NCI-H82 treated with DMSO at 0.1 percent for 48 hours (cell line): ENCODE data around the gene MICAL3.
"Not testable (repeated sequence)": the region's sequence is repeated elsewhere in the genome, so short reads cannot be mapped to it uniquely, and the experiment has no call there.

Experiments used
- DNase-seq: peaks from one replicate; lab custom pipeline; 2025; ENCODE audit not compliant: unreplicated experiment; lab: John Stamatoyannopoulos, UW

MICAL3 gene

DNA sequence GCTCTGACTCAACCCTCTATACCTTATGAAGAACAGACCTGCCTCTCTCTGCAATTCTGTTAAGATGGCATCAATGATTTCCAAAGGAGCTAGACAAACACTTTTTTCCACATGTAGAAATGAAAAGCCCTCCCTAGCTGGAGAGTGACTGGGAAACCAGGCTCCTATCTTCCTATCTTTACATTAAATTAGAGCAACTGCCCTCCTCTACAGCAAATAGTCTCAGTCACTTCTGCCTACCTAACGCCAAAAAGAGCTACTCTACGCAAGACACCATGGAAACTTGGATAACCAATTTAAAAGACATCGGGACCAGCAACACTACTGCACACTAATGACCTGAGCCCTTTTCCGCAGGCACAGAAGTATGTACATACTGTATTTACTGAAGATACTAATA, 84.8 kb downstream of the MICAL3 start:
- no peak for DNase-seq

DNA sequence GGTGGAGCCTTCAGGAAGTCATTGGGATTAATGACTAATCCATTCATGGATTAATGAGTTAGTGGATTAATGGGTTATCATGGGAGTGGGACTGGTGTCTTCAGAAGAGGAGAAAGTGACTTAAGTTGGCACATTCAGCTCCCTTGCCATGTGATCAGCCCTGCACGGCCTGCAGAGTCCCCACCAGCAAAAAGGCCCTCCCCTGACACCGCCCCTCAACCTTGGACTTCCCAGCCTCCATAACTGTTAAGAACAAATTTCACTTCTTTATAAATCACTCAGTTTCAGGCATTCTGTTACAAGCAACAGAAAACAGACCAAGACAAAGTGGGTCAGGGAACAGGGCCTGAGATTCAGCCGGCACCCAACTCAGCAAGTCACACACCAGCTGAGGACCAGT, 85.3 kb downstream of the MICAL3 start:
- no peak for DNase-seq

DNA sequence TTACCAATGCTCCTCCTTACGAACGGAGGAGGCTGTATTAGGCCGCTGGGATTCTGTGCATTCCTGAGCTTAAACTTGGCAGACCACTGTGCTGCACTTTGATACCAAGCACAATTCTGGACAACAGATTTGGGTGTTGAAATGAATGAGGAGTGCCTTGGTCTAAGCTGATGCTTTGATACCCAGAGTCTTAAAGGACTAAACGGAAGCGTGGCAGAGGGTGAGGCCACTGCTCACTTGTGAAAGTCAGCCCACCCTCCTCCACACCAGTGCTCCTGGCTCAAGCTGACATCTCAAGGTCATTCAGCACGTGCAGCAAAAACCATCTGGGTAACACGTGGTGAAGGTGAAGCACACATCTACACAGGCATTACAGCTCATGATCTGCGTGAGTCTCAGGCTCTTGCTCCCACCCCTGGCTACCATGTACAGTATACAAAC, 85.9 kb downstream of the MICAL3 start:
- DNase-seq, result no peak

DNA sequence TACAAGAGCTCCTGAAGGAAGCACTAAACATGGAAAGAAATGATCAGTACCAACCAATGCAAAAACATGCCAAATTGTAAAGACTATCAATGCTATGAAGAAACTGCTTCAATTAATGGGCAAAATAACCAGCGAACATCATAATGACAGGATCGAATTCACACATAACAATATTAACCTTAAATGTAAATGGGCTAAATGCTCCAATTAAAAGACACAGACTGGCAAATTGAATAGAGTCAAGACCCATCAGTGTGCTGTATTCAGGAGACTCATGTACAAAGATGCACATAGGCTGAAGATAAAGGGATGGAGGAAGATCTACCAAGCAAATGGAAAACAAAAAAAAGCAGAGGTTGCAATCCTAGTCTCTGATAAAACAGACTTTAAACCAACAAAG, 91.9 kb downstream of the MICAL3 start:
- not testable (repeated sequence) for DNase-seq

GRCh38 chr22:17931400-17931825, 92.9 kb downstream of the MICAL3 start:
- DNase-seq, result no peak

DNA sequence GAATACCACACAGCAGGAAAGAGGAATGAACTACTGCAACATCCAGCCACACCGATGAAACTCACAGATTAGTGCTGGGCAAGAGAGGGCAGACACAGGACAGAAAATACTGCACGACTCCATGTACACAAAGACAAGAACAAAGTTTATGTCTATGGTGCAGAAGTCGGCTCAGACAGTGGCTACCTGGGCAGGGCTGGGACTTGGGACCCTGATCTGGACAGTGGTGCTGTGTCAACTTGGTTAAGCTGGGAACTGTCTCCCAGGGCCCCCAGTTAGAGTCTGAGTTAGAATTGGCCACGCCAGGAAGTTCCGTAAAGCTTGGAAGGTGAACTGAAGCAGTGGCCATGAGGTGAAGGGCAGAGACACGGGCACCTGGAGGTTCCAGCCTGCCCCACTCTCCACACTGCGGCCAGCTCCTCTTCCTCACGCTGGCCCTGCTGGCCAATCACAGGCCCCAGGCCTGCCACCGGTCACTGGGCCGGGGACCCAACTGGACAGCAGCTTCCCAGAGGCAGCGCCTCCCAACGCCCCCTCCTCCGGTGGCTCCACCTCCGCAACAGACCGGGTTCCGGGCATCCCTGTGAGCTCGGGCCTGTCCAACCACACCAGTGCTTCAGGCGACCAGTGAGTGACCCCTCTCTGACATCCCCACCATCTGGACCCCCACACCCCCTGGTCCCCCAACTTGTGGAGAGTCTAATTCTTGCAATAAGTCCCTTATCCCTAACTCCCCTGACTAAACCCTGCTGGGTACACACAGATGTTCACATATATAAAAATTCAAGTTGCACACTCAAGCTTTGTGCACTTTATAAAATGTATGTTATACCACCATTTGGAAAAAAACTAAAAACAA, 93.7 kb downstream of the MICAL3 start:
- DNase-seq, result no peak

- DNase-seq, result no peak
Measured at GRCh38 chr22:17929909-17930308, 94.5 kb downstream of the MICAL3 start.

DNA sequence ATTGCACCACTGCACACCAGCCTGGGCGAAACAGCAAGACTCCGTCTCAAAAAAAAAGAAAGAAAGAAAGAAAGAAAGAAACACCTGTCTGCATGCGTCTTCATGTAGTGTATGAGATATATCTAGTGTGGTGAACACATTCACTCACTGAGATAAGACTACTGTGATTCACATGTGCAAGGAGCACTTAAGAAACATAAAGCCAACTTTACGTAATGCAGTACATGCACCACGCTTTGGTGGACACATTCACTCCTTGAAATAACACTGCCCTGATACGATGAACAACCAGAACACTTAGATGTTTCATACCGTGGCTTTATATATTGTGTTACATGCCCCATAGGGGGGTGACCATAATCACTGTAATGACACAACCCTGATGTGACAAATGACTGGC, 96.0 kb downstream of the MICAL3 start:
- DNase-seq, result no peak

DNA sequence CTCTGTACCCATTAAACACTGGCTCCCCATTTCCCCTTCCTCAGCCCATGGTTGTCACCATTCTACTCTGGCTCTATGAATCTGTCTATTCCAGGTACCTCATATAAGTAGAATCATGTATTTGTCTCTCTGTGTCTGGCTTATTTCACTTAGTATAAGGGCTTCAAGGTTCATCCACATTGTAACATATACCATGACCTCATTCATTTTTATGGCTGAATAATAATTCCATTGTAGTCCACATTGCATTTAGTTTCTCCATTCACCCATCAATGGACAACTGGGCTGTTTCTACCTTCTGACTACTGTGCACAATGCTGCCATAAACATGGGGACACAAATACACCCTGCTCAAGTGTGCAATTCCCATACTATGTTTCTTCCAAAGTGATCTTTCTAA, 97.3 kb downstream of the MICAL3 start:
- no peak for DNase-seq

GRCh38 chr22:17926516-17926915, 97.8 kb downstream of the MICAL3 start:
- no peak for DNase-seq

DNA sequence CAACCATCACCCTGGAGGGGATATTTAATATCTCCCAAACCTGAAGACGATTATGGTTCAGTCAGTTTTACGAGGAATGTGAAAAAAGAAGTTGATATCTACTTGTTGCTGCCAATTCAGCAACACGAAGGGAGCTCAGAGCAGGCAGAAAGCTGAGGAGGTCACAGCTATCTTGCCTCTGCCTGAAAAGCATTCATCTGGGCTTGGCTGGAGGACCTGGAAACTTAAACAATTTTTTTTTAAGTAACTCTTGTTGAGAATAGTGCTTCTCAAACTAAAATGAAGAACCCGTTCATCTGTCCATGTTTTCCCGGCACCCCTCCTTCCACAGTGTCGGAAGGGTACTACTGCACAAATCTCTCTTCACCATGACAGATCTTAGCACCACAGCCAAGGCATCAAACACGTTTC, 98.9 kb downstream of the MICAL3 start:
- no peak for DNase-seq

- DNase-seq, result no peak
Measured at GRCh38 chr22:17924735-17925364, 99.5 kb downstream of the MICAL3 start.

DNA sequence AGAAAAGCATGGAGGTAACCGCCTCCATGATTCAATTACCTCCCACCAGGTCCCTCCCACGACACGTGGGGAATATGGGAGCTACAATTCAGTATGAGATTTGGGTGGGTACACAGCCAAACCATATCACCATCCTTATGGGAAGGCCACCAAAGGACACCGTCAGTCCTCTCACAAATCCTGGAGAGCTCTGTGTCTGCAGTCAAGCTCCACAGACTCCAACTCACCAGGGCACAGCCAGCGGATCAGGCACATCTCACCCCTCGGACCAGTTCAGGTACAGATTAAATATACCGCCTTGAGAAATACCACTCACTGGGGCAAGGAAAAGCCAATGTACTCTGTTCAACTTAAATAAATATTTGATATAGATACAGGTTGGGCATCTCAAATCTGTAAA, 100.3 kb downstream of the MICAL3 start:
- DNase-seq, result no peak

DNA sequence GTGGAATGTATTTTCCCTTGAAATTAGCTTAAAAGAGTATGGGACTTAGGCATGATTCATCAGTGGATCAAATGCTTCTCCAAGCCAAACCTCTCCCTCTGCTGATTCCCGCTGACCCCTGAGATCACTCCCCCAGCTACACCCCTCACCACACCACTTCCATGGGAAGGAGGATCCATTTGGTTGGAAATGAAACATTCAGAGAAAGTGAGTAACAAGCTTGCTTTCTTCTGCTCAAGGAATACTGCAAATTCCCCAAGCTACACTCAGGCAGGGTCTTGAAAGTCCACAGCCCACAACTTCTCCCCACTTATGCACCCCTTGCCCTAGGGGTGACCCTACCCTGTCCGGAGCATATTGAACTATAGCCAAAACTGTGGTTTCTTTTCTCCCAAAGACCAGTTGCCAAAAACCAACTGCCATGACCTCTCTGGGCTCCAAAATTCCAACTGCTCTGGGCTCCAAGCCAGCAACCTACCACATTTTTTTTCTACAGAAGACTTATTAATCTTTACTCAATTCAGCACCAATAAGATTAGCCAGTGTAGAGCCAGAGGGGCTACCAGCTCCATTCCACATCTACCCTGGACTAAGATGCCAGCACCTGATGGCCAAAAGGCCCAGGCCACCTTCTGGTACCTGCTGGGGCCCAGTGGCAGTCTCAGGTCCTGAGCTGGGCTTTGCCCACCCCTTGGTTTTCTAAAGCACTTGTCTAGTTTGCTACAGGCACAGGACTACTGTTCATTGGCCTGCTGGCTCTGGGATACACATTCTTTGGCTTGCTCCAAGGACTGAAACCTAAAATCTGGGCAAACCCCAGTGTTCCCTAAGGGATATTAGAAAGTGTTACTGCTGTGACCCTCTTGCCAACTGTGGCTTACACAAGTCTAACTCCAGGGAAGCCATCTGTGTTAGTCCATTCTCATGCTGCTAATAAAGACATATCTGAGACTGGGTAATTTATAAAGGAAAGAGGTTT, 101.1 kb downstream of the MICAL3 start:
- DNase-seq, result no peak

DNA sequence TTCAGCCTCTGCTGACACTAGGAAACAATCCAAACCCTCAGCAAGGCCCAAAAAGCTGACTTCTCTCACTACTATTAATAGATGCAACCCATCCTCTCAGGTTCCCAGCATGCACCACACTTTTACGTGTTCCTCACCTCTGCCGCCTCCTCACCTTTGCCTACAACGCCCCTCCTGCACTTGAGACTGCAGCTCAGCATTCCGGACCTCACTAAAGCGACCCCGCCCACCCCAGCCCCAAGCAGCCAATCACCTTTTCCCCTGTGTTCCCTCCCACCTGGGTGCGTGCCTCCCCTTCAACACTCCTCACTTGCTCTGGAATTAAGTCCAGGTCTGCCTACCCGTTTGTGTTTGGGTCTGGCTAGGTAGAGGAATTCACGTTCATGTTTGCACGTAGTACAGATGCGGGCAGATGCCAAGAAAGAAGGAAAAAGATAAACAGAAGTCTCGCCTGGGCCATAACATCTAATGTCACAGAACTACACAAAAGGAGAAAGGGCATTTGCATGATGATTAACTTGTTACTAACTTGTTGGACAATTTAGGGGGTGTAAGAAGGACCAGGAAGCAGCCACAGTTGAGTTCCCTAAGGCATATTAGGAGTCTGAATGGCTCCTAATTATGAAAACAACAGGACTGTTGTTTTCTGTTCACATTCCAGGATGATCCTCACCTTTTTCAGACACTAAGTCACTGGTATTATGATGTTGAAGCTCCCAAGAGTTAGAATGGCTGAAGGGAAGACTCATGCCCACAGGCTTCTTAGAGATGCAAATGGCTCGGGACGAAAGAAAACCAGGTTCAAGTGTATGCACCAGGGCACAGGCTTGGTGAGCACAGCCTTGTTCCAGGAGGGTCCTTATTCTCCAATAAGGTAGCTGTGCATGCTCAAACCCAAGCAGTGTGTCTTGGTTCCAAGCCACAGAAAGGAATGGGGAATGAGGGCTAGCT, 102.2 kb downstream of the MICAL3 start:
- DNase-seq, result no peak

- no peak for DNase-seq
Measured at GRCh38 chr22:17920992-17921650, 103.2 kb downstream of the MICAL3 start.

DNA sequence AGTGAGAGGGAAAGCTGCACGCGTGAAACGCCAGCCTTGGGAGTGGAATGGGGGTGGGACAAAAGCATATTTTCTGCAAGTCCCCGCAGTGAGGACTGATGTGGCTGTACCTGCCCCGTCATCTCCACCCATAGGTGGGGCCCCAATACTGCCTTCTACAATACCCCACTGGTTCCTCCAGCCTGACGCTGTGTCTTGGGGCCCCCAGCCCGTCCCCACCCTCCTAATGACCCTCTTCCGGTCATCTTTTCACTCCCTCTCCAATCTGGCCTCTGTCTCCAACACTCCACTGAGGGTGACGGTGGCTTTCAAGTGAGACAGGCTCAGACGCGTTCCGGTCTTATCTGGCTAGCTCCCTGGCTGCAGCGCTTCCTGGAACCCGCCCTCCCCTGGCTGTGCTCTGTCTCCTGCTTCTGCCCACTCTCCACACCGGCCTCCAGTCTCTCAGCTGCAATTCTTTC, 104.2 kb downstream of the MICAL3 start:
- no peak for DNase-seq

GRCh38 chr22:17919276-17920144, 104.9 kb downstream of the MICAL3 start:
- DNase-seq, result no peak

GRCh38 chr22:17918840-17919239, 105.5 kb downstream of the MICAL3 start:
- no peak for DNase-seq
